ENCODE data around the gene CMYA5. TPM values are rescaled to one million over a fixed set of nuclear protein-coding genes. Genes with fewer than 3 reads are reported as not detected.

The CMYA5 gene
- total and polyA plus RNA-seq, 4 donors: 1.3 to 2.9 (median 2.0) TPM

DNA sequence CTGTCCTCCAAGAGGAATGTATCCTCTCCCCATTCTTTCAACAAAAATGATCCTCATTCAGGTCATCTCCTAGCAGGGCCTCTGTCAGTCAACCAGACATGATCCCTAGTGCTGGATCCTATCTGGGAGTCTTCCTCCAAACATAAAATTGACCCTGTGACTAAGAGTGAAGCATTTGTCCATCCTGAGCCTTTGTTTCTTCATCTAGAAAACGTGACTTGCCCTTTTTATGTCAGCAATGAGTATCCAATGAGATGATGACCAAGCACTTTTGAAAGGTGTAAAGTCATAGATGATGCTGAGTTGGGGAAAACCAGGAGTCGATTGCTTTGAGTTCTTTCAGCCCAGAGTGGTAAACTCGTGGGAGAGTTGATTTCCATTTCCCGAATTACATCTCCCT is 143.3 kb downstream of the CMYA5 start:
- Histone ChIP-seq H3K9me3 (ENCODE audit: control insufficient read depth in 4 of 4, low read length in 3 of 4) (no peaks in the 10 kb centered on the region), H3K27me3 (ENCODE audit: control insufficient read depth in 4 of 4, insufficient read depth in 4 of 4, low read length in 3 of 4) (no peaks in the 10 kb centered on the region), H3K4me3 (ENCODE audit: low read depth in 1 of 3, low read length in 3 of 3) (no peak overlapping the region), H3K27ac (ENCODE audit: low read depth in 1 of 2, low read length in 2 of 2) (no peak overlapping the region), H3K36me3 (ENCODE audit: control insufficient read depth in 4 of 4, insufficient read depth in 3 of 4, low read depth in 1 of 4, low read length in 3 of 4) (no peaks in the 10 kb centered on the region), H3K9ac (ENCODE audit: low read depth in 1 of 2, low read length in 2 of 2) (no peak overlapping the region), H3K4me1 (ENCODE audit: control insufficient read depth in 4 of 4, insufficient read depth in 4 of 4, low read length in 3 of 4) (peaks cover 0 to 5% (median 0%) of the 10 kb centered on the region in 4 donors)
- TF ChIP-seq, protein P1, sequence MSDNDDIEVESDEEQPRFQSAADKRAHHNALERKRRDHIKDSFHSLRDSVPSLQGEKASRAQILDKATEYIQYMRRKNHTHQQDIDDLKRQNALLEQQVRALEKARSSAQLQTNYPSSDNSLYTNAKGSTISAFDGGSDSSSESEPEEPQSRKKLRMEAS (IDR thresholded peaks at IDR 0.05): no peak
- TF ChIP-seq, protein P2, sequence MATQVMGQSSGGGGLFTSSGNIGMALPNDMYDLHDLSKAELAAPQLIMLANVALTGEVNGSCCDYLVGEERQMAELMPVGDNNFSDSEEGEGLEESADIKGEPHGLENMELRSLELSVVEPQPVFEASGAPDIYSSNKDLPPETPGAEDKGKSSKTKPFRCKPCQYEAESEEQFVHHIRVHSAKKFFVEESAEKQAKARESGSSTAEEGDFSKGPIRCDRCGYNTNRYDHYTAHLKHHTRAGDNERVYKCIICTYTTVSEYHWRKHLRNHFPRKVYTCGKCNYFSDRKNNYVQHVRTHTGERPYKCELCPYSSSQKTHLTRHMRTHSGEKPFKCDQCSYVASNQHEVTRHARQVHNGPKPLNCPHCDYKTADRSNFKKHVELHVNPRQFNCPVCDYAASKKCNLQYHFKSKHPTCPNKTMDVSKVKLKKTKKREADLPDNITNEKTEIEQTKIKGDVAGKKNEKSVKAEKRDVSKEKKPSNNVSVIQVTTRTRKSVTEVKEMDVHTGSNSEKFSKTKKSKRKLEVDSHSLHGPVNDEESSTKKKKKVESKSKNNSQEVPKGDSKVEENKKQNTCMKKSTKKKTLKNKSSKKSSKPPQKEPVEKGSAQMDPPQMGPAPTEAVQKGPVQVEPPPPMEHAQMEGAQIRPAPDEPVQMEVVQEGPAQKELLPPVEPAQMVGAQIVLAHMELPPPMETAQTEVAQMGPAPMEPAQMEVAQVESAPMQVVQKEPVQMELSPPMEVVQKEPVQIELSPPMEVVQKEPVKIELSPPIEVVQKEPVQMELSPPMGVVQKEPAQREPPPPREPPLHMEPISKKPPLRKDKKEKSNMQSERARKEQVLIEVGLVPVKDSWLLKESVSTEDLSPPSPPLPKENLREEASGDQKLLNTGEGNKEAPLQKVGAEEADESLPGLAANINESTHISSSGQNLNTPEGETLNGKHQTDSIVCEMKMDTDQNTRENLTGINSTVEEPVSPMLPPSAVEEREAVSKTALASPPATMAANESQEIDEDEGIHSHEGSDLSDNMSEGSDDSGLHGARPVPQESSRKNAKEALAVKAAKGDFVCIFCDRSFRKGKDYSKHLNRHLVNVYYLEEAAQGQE (IDR thresholded peaks at IDR 0.05): no peak
- no peak for TF ChIP-seq RXRA (IDR thresholded peaks at IDR 0.05)
- no peak for TF ChIP-seq GABPA (IDR thresholded peaks at IDR 0.05 in 1 of 2, conservative IDR thresholded peaks at IDR 0.05 in 1 of 2)
- TF ChIP-seq HNF4G (IDR thresholded peaks at IDR 0.05): no peak
- no peak for TF ChIP-seq NR2F2 (IDR thresholded peaks at IDR 0.05)
- TF ChIP-seq FOXA2 (IDR thresholded peaks at IDR 0.05): no peak
- no peak for TF ChIP-seq SP1 (IDR thresholded peaks at IDR 0.05)
- TF ChIP-seq, protein P3, sequence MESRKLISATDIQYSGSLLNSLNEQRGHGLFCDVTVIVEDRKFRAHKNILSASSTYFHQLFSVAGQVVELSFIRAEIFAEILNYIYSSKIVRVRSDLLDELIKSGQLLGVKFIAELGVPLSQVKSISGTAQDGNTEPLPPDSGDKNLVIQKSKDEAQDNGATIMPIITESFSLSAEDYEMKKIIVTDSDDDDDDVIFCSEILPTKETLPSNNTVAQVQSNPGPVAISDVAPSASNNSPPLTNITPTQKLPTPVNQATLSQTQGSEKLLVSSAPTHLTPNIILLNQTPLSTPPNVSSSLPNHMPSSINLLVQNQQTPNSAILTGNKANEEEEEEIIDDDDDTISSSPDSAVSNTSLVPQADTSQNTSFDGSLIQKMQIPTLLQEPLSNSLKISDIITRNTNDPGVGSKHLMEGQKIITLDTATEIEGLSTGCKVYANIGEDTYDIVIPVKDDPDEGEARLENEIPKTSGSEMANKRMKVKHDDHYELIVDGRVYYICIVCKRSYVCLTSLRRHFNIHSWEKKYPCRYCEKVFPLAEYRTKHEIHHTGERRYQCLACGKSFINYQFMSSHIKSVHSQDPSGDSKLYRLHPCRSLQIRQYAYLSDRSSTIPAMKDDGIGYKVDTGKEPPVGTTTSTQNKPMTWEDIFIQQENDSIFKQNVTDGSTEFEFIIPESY (IDR thresholded peaks at IDR 0.05): no peak
- TF ChIP-seq FOXA1 (IDR thresholded peaks at IDR 0.05): no peak
- TF ChIP-seq JUND (IDR thresholded peaks at IDR 0.05): no peak
- TF ChIP-seq, protein P4, sequence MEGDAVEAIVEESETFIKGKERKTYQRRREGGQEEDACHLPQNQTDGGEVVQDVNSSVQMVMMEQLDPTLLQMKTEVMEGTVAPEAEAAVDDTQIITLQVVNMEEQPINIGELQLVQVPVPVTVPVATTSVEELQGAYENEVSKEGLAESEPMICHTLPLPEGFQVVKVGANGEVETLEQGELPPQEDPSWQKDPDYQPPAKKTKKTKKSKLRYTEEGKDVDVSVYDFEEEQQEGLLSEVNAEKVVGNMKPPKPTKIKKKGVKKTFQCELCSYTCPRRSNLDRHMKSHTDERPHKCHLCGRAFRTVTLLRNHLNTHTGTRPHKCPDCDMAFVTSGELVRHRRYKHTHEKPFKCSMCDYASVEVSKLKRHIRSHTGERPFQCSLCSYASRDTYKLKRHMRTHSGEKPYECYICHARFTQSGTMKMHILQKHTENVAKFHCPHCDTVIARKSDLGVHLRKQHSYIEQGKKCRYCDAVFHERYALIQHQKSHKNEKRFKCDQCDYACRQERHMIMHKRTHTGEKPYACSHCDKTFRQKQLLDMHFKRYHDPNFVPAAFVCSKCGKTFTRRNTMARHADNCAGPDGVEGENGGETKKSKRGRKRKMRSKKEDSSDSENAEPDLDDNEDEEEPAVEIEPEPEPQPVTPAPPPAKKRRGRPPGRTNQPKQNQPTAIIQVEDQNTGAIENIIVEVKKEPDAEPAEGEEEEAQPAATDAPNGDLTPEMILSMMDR (IDR thresholded peaks at IDR 0.05; ENCODE audit: low read depth, low read length, missing input control): no peak
- TF ChIP-seq EGR1 (IDR thresholded peaks at IDR 0.05; ENCODE audit: low read depth in 2 of 2): no peak
- TF ChIP-seq RAD21 (IDR thresholded peaks at IDR 0.05): no peak
- TF ChIP-seq TAF1 (conservative IDR thresholded peaks at IDR 0.05): no peak
- no peak for TF ChIP-seq YY1 (IDR thresholded peaks at IDR 0.05)
- TF ChIP-seq, protein P5, sequence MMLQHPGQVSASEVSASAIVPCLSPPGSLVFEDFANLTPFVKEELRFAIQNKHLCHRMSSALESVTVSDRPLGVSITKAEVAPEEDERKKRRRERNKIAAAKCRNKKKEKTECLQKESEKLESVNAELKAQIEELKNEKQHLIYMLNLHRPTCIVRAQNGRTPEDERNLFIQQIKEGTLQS (IDR thresholded peaks at IDR 0.05): no peak
- no peak for TF ChIP-seq HNF4A (conservative IDR thresholded peaks at IDR 0.05)
- WGBS: 88% methylated on average over 4 of the region's 4 CpGs
- DNase-seq (ENCODE audit: low spot score): no peak
